ENCODE results near the gene PPP6R1. TPM values are rescaled to one million over a fixed set of nuclear protein-coding genes. Genes with fewer than 3 reads are reported as not detected.

The PPP6R1 gene
- total RNA-seq, 1 donor from 2014 or later: 82.3 TPM

DNA sequence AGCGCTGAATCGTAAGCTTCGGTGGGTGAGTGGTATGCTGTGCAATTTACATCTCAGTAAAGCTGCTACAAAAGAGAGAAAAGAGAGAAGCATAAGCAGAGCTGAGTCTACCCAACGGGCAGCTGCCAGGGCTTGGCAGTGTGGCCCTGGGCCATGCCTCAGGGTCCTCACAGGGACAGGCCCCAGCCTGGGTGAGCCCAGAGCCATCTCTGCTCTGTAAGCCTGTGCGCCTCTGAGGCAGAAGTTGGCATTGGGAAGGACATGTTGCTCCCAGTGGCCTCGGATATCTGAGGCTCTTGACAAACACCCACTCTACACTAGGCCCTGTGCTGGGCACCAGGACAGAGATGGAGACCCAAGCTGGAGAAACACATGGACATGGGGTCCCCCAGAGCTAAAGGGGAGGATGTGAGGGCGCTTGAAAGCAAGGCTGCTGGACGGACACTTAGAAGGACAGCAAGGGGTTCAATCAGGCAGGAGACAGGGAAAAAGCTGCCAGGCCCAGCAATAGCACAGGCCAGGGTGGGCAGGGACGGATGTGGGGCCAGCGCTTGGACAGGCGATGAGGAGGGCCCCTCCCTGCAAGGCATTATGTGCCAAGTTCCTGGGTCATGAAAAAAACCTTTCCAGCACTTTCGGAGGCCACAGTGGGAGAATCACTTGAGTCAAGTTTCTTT is 14.7 kb downstream of the PPP6R1 start:
- TF ChIP-seq, protein P1, sequence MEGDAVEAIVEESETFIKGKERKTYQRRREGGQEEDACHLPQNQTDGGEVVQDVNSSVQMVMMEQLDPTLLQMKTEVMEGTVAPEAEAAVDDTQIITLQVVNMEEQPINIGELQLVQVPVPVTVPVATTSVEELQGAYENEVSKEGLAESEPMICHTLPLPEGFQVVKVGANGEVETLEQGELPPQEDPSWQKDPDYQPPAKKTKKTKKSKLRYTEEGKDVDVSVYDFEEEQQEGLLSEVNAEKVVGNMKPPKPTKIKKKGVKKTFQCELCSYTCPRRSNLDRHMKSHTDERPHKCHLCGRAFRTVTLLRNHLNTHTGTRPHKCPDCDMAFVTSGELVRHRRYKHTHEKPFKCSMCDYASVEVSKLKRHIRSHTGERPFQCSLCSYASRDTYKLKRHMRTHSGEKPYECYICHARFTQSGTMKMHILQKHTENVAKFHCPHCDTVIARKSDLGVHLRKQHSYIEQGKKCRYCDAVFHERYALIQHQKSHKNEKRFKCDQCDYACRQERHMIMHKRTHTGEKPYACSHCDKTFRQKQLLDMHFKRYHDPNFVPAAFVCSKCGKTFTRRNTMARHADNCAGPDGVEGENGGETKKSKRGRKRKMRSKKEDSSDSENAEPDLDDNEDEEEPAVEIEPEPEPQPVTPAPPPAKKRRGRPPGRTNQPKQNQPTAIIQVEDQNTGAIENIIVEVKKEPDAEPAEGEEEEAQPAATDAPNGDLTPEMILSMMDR (IDR thresholded peaks at IDR 0.05; ENCODE audit: partially characterized antibody, unreplicated experiment): no peak
- Mint-ChIP-seq H3K9me3 (ENCODE audit: unreplicated experiment) (peaks cover 5% of the 10 kb centered on the region), H3K27me3 (ENCODE audit: unreplicated experiment) (peaks cover 11% of the 10 kb centered on the region), H3K27ac (ENCODE audit: unreplicated experiment) (no peak overlapping the region), H3K4me1 (ENCODE audit: low read depth, unreplicated experiment) (peaks cover 13% of the 10 kb centered on the region), H3K4me3 (ENCODE audit: unreplicated experiment) (no peak overlapping the region), H3K36me3 (ENCODE audit: unreplicated experiment) (no peaks in the 10 kb centered on the region)
- DNase-seq: no peak

DNA sequence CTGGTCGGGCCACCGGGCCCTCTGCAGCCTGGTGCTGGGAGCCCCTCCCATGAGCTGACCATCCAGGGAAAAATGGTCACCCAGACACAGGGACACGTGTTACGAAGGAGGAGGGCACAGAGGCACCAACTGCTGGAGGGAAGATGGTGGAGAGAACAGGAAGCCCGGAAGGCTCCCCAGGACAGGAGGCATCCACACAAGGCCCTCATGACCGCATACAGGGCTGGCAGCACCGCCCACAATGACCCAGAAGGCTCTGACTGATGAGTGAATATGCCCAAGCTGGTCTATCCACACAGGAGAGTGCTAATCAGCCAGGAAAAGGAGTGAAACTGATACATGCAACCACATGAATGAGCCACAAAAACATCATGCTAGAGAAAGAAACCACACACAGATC is 16.3 kb downstream of the PPP6R1 start:
- Mint-ChIP-seq H3K9me3 (ENCODE audit: unreplicated experiment) (peaks cover 3% of the 10 kb centered on the region), H3K27ac (ENCODE audit: unreplicated experiment) (no peak overlapping the region), H3K4me3 (ENCODE audit: unreplicated experiment) (no peak overlapping the region), H3K27me3 (ENCODE audit: unreplicated experiment) (peaks cover 6% of the 10 kb centered on the region), H3K4me1 (ENCODE audit: low read depth, unreplicated experiment) (no peaks in the 10 kb centered on the region), H3K36me3 (ENCODE audit: unreplicated experiment) (no peaks in the 10 kb centered on the region)
- TF ChIP-seq, protein P1 (IDR thresholded peaks at IDR 0.05; ENCODE audit: partially characterized antibody, unreplicated experiment): no peak
- DNase-seq: no peak

DNA sequence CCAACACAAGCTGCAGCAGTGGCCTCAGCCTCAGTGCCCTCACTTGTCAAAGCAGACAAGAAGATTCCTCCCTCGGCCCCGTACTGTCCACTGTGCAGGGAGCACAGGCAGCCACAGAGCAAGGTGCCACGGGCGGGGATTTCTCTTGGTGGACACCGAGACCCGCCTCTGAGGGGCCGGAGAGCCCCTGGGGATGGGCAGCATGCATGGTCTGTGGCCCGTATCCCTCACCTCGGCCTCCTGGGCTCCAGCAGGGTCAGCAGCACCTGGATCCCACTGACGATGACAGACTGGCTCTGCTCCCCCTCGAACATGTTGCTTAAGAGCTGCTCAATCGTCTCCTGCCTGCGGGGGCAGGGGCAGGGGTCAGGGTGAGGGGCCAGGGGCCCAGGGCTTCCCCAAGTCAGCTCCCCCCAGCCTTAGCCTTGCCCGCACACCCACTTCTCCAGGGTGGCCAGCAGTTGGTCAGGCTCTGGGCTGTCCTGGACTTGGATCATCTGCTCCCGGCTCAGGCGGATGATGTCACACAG is 16.8 kb downstream of the PPP6R1 start:
- Mint-ChIP-seq H3K4me1 (ENCODE audit: low read depth, unreplicated experiment) (no peaks in the 10 kb centered on the region), H3K4me3 (ENCODE audit: unreplicated experiment) (no peak overlapping the region), H3K27me3 (ENCODE audit: unreplicated experiment) (peaks cover 6% of the 10 kb centered on the region), H3K36me3 (ENCODE audit: unreplicated experiment) (no peaks in the 10 kb centered on the region), H3K9me3 (ENCODE audit: unreplicated experiment) (peaks cover 3% of the 10 kb centered on the region), H3K27ac (ENCODE audit: unreplicated experiment) (no peak overlapping the region)
- no peak for DNase-seq
- TF ChIP-seq, protein P1 (IDR thresholded peaks at IDR 0.05; ENCODE audit: partially characterized antibody, unreplicated experiment): no peak

- Mint-ChIP-seq H3K4me1 (ENCODE audit: low read depth, unreplicated experiment) (no peaks in the 10 kb centered on the region), H3K27me3 (ENCODE audit: unreplicated experiment) (peaks cover 6% of the 10 kb centered on the region), H3K4me3 (ENCODE audit: unreplicated experiment) (no peak overlapping the region), H3K36me3 (ENCODE audit: unreplicated experiment) (no peaks in the 10 kb centered on the region), H3K9me3 (ENCODE audit: unreplicated experiment) (peaks cover 3% of the 10 kb centered on the region), H3K27ac (ENCODE audit: unreplicated experiment) (no peak overlapping the region)
- TF ChIP-seq, protein P1 (IDR thresholded peaks at IDR 0.05; ENCODE audit: partially characterized antibody, unreplicated experiment): no peak
- DNase-seq: no peak
These were observed 17.5 kb downstream of the PPP6R1 start for GRCh38 chr19:55241143-55241934.

DNA sequence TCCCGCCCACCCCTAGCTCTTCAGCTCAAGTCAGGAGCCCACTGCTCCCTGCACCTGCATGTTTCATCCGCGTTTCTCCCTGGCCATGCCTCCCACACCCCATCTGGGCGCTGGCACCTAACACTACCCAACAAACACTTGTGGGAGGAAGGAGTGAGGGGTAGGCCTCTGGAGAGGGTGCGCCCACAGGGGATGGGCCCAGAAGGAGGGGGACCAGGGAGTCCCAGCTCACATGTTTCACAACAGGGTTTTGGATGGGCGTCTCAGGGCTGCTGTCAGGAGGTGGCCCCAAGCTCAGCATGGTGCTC is 18.1 kb downstream of the PPP6R1 start:
- Mint-ChIP-seq H3K36me3 (ENCODE audit: unreplicated experiment) (no peaks in the 10 kb centered on the region), H3K4me1 (ENCODE audit: low read depth, unreplicated experiment) (no peaks in the 10 kb centered on the region), H3K27me3 (ENCODE audit: unreplicated experiment) (peaks cover 6% of the 10 kb centered on the region), H3K9me3 (ENCODE audit: unreplicated experiment) (peaks cover 3% of the 10 kb centered on the region), H3K27ac (ENCODE audit: unreplicated experiment) (no peak overlapping the region), H3K4me3 (ENCODE audit: unreplicated experiment) (no peak overlapping the region)
- TF ChIP-seq, protein P1 (IDR thresholded peaks at IDR 0.05; ENCODE audit: partially characterized antibody, unreplicated experiment): no peak
- DNase-seq: no peak

Measured in glutamatergic neuron (in vitro differentiated cells).